ENCODE data around the gene PLCB1. TPM values are rescaled to one million over a fixed set of nuclear protein-coding genes. Genes with fewer than 3 reads are reported as not detected.

PLCB1 gene
- total RNA-seq, 1 donor from 2014 or later = 37.4 TPM

GRCh38 chr20:8328189-8328588 is 196.1 kb downstream of the PLCB1 start:
- Mint-ChIP-seq H3K36me3 (ENCODE audit: unreplicated experiment) (no peaks in the 10 kb centered on the region), H3K27me3 (ENCODE audit: unreplicated experiment) (peaks cover 2% of the 10 kb centered on the region), H3K4me1 (ENCODE audit: low read depth, unreplicated experiment) (no peaks in the 10 kb centered on the region), H3K27ac (ENCODE audit: unreplicated experiment) (no peak overlapping the region), H3K9me3 (ENCODE audit: unreplicated experiment) (no peaks in the 10 kb centered on the region), H3K4me3 (ENCODE audit: unreplicated experiment) (no peak overlapping the region)
- no peak for DNase-seq
- TF ChIP-seq CTCF (IDR thresholded peaks at IDR 0.05; ENCODE audit: partially characterized antibody, unreplicated experiment) = no peak

- Mint-ChIP-seq H3K4me3 (ENCODE audit: unreplicated experiment) (no peak overlapping the region), H3K27ac (ENCODE audit: unreplicated experiment) (no peak overlapping the region), H3K9me3 (ENCODE audit: unreplicated experiment) (no peaks in the 10 kb centered on the region), H3K27me3 (ENCODE audit: unreplicated experiment) (peaks cover 2% of the 10 kb centered on the region), H3K4me1 (ENCODE audit: low read depth, unreplicated experiment) (no peaks in the 10 kb centered on the region), H3K36me3 (ENCODE audit: unreplicated experiment) (no peaks in the 10 kb centered on the region)
- no peak for TF ChIP-seq CTCF (IDR thresholded peaks at IDR 0.05; ENCODE audit: partially characterized antibody, unreplicated experiment)
- DNase-seq = no peak
These were observed 198.3 kb downstream of the PLCB1 start for GRCh38 chr20:8330319-8330784.

DNA sequence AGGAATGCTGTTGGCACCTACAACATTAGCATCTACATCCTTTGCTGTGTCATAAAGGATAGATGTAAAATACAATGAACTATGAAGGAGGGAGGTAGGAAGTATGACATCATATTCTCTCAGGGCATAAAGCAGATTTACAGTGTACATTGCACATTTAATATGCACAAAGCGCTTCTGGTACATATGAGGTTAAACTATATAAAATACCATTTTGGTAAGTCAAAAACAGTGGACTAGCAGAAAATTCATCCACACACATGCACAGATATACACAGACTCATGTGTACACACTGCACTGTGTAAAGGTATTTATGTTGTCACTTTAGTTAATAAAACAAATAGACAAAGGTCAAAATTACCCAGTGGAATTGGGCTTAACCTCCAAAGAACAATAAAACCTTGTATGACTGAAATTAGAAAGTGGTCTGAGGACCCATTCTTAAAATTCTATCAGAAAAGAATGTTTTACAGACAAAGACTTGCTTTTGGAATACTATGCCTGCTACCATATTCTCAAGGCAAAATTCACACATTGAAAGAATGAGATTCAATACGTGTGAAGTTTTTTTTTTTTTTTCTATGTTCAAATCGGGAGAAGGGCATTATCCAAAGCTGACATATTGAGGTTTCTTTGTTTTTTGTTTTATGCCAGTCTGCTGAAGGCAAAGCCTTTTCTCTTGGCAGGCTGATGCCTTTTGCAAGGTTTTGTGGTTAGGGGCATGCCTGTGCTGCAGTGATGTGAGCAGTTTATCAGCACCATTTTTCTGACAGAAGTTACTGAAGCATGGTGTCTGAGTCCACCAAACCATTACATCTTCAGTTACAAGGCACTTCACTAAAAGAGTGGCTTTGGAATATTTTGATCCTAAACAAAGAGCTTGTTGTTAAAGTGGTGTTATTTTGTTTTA is 199.0 kb downstream of the PLCB1 start:
- peaks cover 7% of the 10 kb centered on the region for H3K4me1 Mint-ChIP-seq (ENCODE audit: low read depth, unreplicated experiment)
- no peaks in the 10 kb centered on the region for H3K9me3 Mint-ChIP-seq (ENCODE audit: unreplicated experiment)
- peaks cover 2% of the 10 kb centered on the region for H3K27me3 Mint-ChIP-seq (ENCODE audit: unreplicated experiment)
- no peak overlapping the region for H3K27ac Mint-ChIP-seq (ENCODE audit: unreplicated experiment)
- no peaks in the 10 kb centered on the region for H3K36me3 Mint-ChIP-seq (ENCODE audit: unreplicated experiment)
- H3K4me3 Mint-ChIP-seq (ENCODE audit: unreplicated experiment) = no peak overlapping the region
- TF ChIP-seq CTCF (IDR thresholded peaks at IDR 0.05; ENCODE audit: partially characterized antibody, unreplicated experiment) = no peak
- DNase-seq = no peak

DNA sequence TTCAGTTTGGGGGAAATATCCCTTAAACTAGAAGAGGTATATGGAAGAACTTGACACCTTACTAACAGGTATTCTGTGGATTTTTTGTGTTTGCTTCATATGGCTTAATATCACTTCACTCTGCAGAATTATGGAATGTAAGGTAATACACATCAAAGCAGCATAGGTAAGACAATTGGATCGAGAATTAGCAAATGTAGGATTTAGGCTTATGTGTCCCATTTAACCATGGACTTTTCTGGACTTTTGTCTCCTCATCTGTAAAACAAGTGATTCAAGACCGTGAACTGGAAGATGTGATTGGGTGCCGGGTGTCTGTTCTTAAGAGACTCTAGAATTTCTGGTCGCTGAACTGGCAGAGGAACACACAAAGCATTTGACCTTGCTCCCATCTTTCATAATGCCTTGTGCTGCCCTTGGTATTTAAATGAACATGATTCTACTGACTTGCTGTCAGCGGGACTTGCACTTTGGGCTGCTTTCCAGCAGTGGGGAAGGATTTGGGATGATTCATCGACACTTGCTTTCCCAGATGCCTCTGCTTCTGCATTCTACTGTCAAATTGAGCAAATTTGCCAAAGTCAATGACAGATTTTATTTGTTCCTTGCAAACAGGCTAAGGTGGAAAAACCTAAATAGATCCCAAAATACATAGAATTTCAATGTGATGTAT is 199.8 kb downstream of the PLCB1 start:
- H3K4me3 Mint-ChIP-seq (ENCODE audit: unreplicated experiment) = no peak overlapping the region
- H3K9me3 Mint-ChIP-seq (ENCODE audit: unreplicated experiment) = no peaks in the 10 kb centered on the region
- DNase-seq = no peak
- TF ChIP-seq CTCF (IDR thresholded peaks at IDR 0.05; ENCODE audit: partially characterized antibody, unreplicated experiment) = no peak
- H3K4me1 Mint-ChIP-seq (ENCODE audit: low read depth, unreplicated experiment) = peaks cover 8% of the 10 kb centered on the region
- H3K36me3 Mint-ChIP-seq (ENCODE audit: unreplicated experiment) = no peaks in the 10 kb centered on the region
- H3K27me3 Mint-ChIP-seq (ENCODE audit: unreplicated experiment) = peaks cover 2% of the 10 kb centered on the region
- H3K27ac Mint-ChIP-seq (ENCODE audit: unreplicated experiment) = no peak overlapping the region

GRCh38 chr20:8334641-8335040 is 202.6 kb downstream of the PLCB1 start:
- H3K9me3 Mint-ChIP-seq (ENCODE audit: unreplicated experiment) = no peaks in the 10 kb centered on the region
- H3K36me3 Mint-ChIP-seq (ENCODE audit: unreplicated experiment) = no peaks in the 10 kb centered on the region
- no peak for DNase-seq
- H3K4me3 Mint-ChIP-seq (ENCODE audit: unreplicated experiment) = no peak overlapping the region
- TF ChIP-seq CTCF (IDR thresholded peaks at IDR 0.05; ENCODE audit: partially characterized antibody, unreplicated experiment) = no peak
- peaks cover 2% of the 10 kb centered on the region for H3K27me3 Mint-ChIP-seq (ENCODE audit: unreplicated experiment)
- no peak overlapping the region for H3K27ac Mint-ChIP-seq (ENCODE audit: unreplicated experiment)
- H3K4me1 Mint-ChIP-seq (ENCODE audit: low read depth, unreplicated experiment) = peaks cover 8% of the 10 kb centered on the region
